Mesenchymal stem cell (in vitro differentiated cells and primary cell): Measurements from ENCODE around the gene CT45A6. TPM values are rescaled to one million over a fixed set of nuclear protein-coding genes. Genes with fewer than 3 reads are reported as not detected.
"Not testable (repeated sequence)": the region's sequence is repeated elsewhere in the genome, so short reads cannot be mapped to it uniquely, and the experiment has no call there.

Experiments
- DNase-seq: peaks from one replicate; pipeline ENCODE4 v3.0.0-alpha.2; 2013
- H2AFZ ChIP-seq: one replicate; pipeline ENCODE4 v1.6.1; 2013; ENCODE audit warnings: low read depth, mild to moderate bottlenecking, control low read depth, inconsistent platforms, low read length, moderate library complexity
- H2AK5ac ChIP-seq: 2 replicates; pipeline ENCODE4 v1.6.1; 2013; ENCODE audit warnings: low read length, moderate library complexity, mild to moderate bottlenecking, inconsistent platforms; ENCODE audit not compliant: severe bottlenecking
- H2BK120ac ChIP-seq: one replicate; pipeline ENCODE4 v1.6.1; 2013; ENCODE audit warnings: low read depth, mild to moderate bottlenecking, inconsistent platforms, low read length, moderate library complexity
- H2BK12ac ChIP-seq, 2 experiments: one replicate each; pipeline ENCODE4 v1.6.1; 2013; ENCODE audit warnings: inconsistent platforms in 2 of 2, low read length in 2 of 2, mild to moderate bottlenecking in 2 of 2, moderate library complexity in 2 of 2, control low read depth in 1 of 2
- H2BK15ac ChIP-seq: one replicate; pipeline ENCODE4 v1.6.1; 2013; ENCODE audit warnings: mild to moderate bottlenecking, low read depth, inconsistent platforms; ENCODE audit not compliant: poor library complexity, severe bottlenecking
- H2BK5ac ChIP-seq: 2 replicates; pipeline ENCODE4 v1.6.1; 2013; ENCODE audit warnings: low read depth, mild to moderate bottlenecking, low read length, control low read depth, inconsistent platforms; ENCODE audit not compliant: poor library complexity, severe bottlenecking
- H3K14ac ChIP-seq, 2 experiments: one replicate each; pipeline ENCODE4 v1.6.1; 2013; ENCODE audit warnings: inconsistent platforms in 2 of 2, low read length in 2 of 2, control low read depth in 1 of 2, mild to moderate bottlenecking in 1 of 2, moderate library complexity in 1 of 2
- H3K18ac ChIP-seq, 2 experiments: one replicate each; pipeline ENCODE4 v1.6.1; 2013; ENCODE audit warnings: inconsistent platforms in 2 of 2, low read length in 2 of 2, control low read depth in 1 of 2, low read depth in 1 of 2, mild to moderate bottlenecking in 1 of 2
- H3K23ac ChIP-seq, 2 experiments: one replicate each; pipeline ENCODE4 v1.6.1; 2013; ENCODE audit warnings: inconsistent platforms in 2 of 2, low read length in 2 of 2, mild to moderate bottlenecking in 2 of 2, moderate library complexity in 2 of 2, control low read depth in 1 of 2
- H3K27ac ChIP-seq: 2 replicates; pipeline ENCODE4 v1.5.1; 2013; ENCODE audit warnings: mild to moderate bottlenecking, moderate library complexity, low read length, control low read depth, inconsistent platforms; ENCODE audit not compliant: poor library complexity, severe bottlenecking
- H3K27me3 ChIP-seq, 2 experiments: 2 replicates each; pipeline versions ENCODE4 v1.6.1 to v1.7.0; 2013; ENCODE audit warnings: low read length in 2 of 2, mild to moderate bottlenecking in 2 of 2, moderate library complexity in 2 of 2, control low read depth in 1 of 2, inconsistent platforms in 1 of 2; ENCODE audit not compliant: control insufficient read depth in 1 of 2, insufficient read depth in 1 of 2
- H3K36me3 ChIP-seq, 2 experiments: 2 replicates each; pipeline versions ENCODE4 v1.6.1 to v1.7.0; 2013; ENCODE audit warnings: low read length in 2 of 2, control low read depth in 1 of 2, inconsistent platforms in 1 of 2, low read depth in 1 of 2, mild to moderate bottlenecking in 1 of 2; ENCODE audit not compliant: insufficient read depth in 2 of 2, control insufficient read depth in 1 of 2
- H3K4ac ChIP-seq, 2 experiments: one replicate each; pipeline ENCODE4 v1.6.1; 2013; ENCODE audit warnings: inconsistent platforms in 2 of 2, low read length in 2 of 2, mild to moderate bottlenecking in 2 of 2, moderate library complexity in 2 of 2, control low read depth in 1 of 2, low read depth in 1 of 2
- H3K4me1 ChIP-seq: 2 replicates; pipeline ENCODE4 v1.6.1; 2013; ENCODE audit warnings: low read depth, low read length, control low read depth; ENCODE audit not compliant: control insufficient read depth, insufficient read depth
- H3K4me2 ChIP-seq: 2 replicates; pipeline ENCODE4 v1.6.1; 2013; ENCODE audit warnings: low read length, mild to moderate bottlenecking, inconsistent platforms; ENCODE audit not compliant: poor library complexity, severe bottlenecking
- H3K4me3 ChIP-seq, 2 experiments: 2 replicates each; pipeline versions ENCODE4 v1.5.1 to v1.7.0; 2013; ENCODE audit warnings: low read length in 2 of 2, mild to moderate bottlenecking in 2 of 2, control low read depth in 1 of 2, low read depth in 1 of 2; ENCODE audit not compliant: insufficient read depth in 1 of 2
- H3K79me1 ChIP-seq: replicated peaks from 2 replicates; pipeline ENCODE4 v1.6.1; 2013; ENCODE audit warnings: mild to moderate bottlenecking, control low read depth, low read length, inconsistent platforms; ENCODE audit not compliant: poor library complexity, severe bottlenecking
- H3K9ac ChIP-seq: 2 replicates; pipeline ENCODE4 v1.7.0; 2013; ENCODE audit warnings: mild to moderate bottlenecking, low read length, moderate library complexity
- H3K9me3 ChIP-seq: 2 replicates; pipeline ENCODE4 v1.7.0; 2013; ENCODE audit warnings: mild to moderate bottlenecking, low read length; ENCODE audit not compliant: control insufficient read depth
- H4K8ac ChIP-seq: one replicate; pipeline ENCODE4 v1.6.1; 2013; ENCODE audit warnings: inconsistent platforms, mild to moderate bottlenecking, low read length, moderate library complexity
- H4K91ac ChIP-seq: one replicate; pipeline ENCODE4 v1.6.1; 2013; ENCODE audit warnings: mild to moderate bottlenecking, low read length, inconsistent platforms
- whole genome bisulfite sequencing: methylation state at CpG from one replicate; pipeline ENCODE4 v1.1.7; 2013; ENCODE audit warnings: mixed read lengths; 5-methylcytosine and 5-hydroxymethylcytosine counted together
- polyA plus RNA-seq, 2 experiments: library from polyadenylated mRNA; stranded (reverse); fragments of 200-250 nt; gene quantifications; one replicate each; pipeline ENCODE4 v1.2.3, GENCODE V29; 2013

CT45A6 gene
- not detected for polyA plus RNA-seq (2013, experiment 1 of 2)
- polyA plus RNA-seq (2013, experiment 2 of 2): not detected

GRCh38 chrX:135802687-135803086 is at the start of gene CT45A6:
TSS of gene CT45A6 (minus strand) at chrX:135802787. CDS start at chrX:135798993, 3,794 bp downstream.
- not testable (repeated sequence) for H2BK5ac ChIP-seq, H3K27me3 ChIP-seq, H3K18ac ChIP-seq, H3K4ac ChIP-seq, H3K14ac ChIP-seq, H3K9ac ChIP-seq, H3K27ac ChIP-seq, H2BK12ac ChIP-seq, H3K4me1 ChIP-seq, H2BK15ac ChIP-seq, H2AK5ac ChIP-seq, H4K91ac ChIP-seq, H3K4me2 ChIP-seq, H3K4me3 ChIP-seq, H3K9me3 ChIP-seq, DNase-seq, H3K36me3 ChIP-seq, H4K8ac ChIP-seq, H2AFZ ChIP-seq, H3K79me1 ChIP-seq, H3K23ac ChIP-seq, H2BK120ac ChIP-seq
- no CpG with 5 or more reads among the region's 16 CpGs for WGBS

GRCh38 chrX:135837180-135837579 is 34.6 kb upstream of the CT45A6 start, which contains the start of gene CT45A7:
TSS of gene CT45A7 (minus strand) at chrX:135837280. CDS start at chrX:135833533, 3,747 bp downstream.
- DNase-seq, H4K8ac ChIP-seq, H3K79me1 ChIP-seq, H2AK5ac ChIP-seq, H3K4ac ChIP-seq, H2BK120ac ChIP-seq, H3K9ac ChIP-seq, H2BK12ac ChIP-seq, H4K91ac ChIP-seq, H3K4me1 ChIP-seq, H3K23ac ChIP-seq, H3K4me3 ChIP-seq, H3K27ac ChIP-seq, H3K36me3 ChIP-seq, H3K4me2 ChIP-seq, H2BK5ac ChIP-seq, H3K9me3 ChIP-seq, H3K18ac ChIP-seq, H2BK15ac ChIP-seq, H3K27me3 ChIP-seq, H3K14ac ChIP-seq, H2AFZ ChIP-seq: not testable (repeated sequence)
- no CpG with 5 or more reads among the region's 17 CpGs for WGBS

GRCh38 chrX:135819912-135820311 is 17.3 kb upstream of the CT45A6 start, which contains the start of gene CT45A2:
TSS of gene CT45A2 (minus strand) at chrX:135820012. CDS start at chrX:135816265, 3,747 bp downstream.
- H2BK5ac ChIP-seq, H2AK5ac ChIP-seq, H3K4me1 ChIP-seq, H3K36me3 ChIP-seq, H4K91ac ChIP-seq, H3K14ac ChIP-seq, H3K4me2 ChIP-seq, H2AFZ ChIP-seq, H3K27ac ChIP-seq, H4K8ac ChIP-seq, H2BK120ac ChIP-seq, H3K4ac ChIP-seq, H3K27me3 ChIP-seq, H2BK15ac ChIP-seq, H3K18ac ChIP-seq, H3K79me1 ChIP-seq, DNase-seq, H3K23ac ChIP-seq, H3K9me3 ChIP-seq, H3K9ac ChIP-seq, H3K4me3 ChIP-seq, H2BK12ac ChIP-seq: not testable (repeated sequence)
- WGBS: no CpG with 5 or more reads among the region's 17 CpGs

GRCh38 chrX:135785403-135785802 is 17.2 kb downstream of the CT45A6 start, which contains the start of gene CT45A5:
TSS of gene CT45A5 (minus strand) at chrX:135785503. CDS start at chrX:135781729, 3,774 bp downstream.
- H2BK5ac ChIP-seq, H3K9ac ChIP-seq, DNase-seq, H3K27ac ChIP-seq, H3K9me3 ChIP-seq, H3K4ac ChIP-seq, H4K8ac ChIP-seq, H3K18ac ChIP-seq, H2AK5ac ChIP-seq, H4K91ac ChIP-seq, H2BK120ac ChIP-seq, H3K27me3 ChIP-seq, H3K4me1 ChIP-seq, H3K14ac ChIP-seq, H3K36me3 ChIP-seq, H2BK12ac ChIP-seq, H3K4me3 ChIP-seq, H2AFZ ChIP-seq, H3K4me2 ChIP-seq, H3K23ac ChIP-seq, H2BK15ac ChIP-seq, H3K79me1 ChIP-seq: not testable (repeated sequence)
- WGBS: no CpG with 5 or more reads among the region's 16 CpGs
